HG02623 (cell line): ENCODE data around the gene PRKCQ.

Experiments used
- ATAC-seq: cut with Tn5 transposase; IDR thresholded peaks from one replicate; pipeline ENCODE4 v1.9.1; 2021; ENCODE audit warnings: moderate library complexity; ENCODE audit not compliant: unreplicated experiment

Gene PRKCQ

GRCh38 chr10:6570893-6571292 lies 9.2 kb downstream of the PRKCQ start:
- ATAC-seq: no peak

GRCh38 chr10:6569259-6569658 lies 10.8 kb downstream of the PRKCQ start:
- no peak for ATAC-seq

- ATAC-seq: no peak
Measured at GRCh38 chr10:6567884-6568283, 12.2 kb downstream of the PRKCQ start.

- no peak for ATAC-seq
Measured at GRCh38 chr10:6567203-6567703, 12.8 kb downstream of the PRKCQ start.

GRCh38 chr10:6565588-6565987 lies 14.5 kb downstream of the PRKCQ start:
- no peak for ATAC-seq

GRCh38 chr10:6564367-6564766 lies 15.7 kb downstream of the PRKCQ start:
- no peak for ATAC-seq

GRCh38 chr10:6563731-6564130 lies 16.3 kb downstream of the PRKCQ start:
- no peak for ATAC-seq

- ATAC-seq: no peak
Measured at GRCh38 chr10:6563075-6563474, 17.0 kb downstream of the PRKCQ start.

GRCh38 chr10:6562221-6562620 lies 17.9 kb downstream of the PRKCQ start:
- no peak for ATAC-seq

GRCh38 chr10:6561552-6561951 lies 18.5 kb downstream of the PRKCQ start:
- ATAC-seq: no peak

- no peak for ATAC-seq
Measured at GRCh38 chr10:6558759-6559461, 21.2 kb downstream of the PRKCQ start.

GRCh38 chr10:6558272-6558671 lies 21.8 kb downstream of the PRKCQ start:
- no peak for ATAC-seq

GRCh38 chr10:6553937-6554336 lies 26.1 kb downstream of the PRKCQ start:
- no peak for ATAC-seq

- no peak for ATAC-seq
Measured at GRCh38 chr10:6543431-6544005, 36.6 kb downstream of the PRKCQ start.

- no peak for ATAC-seq
Measured at GRCh38 chr10:6542999-6543430, 37.1 kb downstream of the PRKCQ start.

GRCh38 chr10:6539833-6540232 lies 40.2 kb downstream of the PRKCQ start:
- no peak for ATAC-seq

- no peak for ATAC-seq
Measured at GRCh38 chr10:6537770-6538169, 42.3 kb downstream of the PRKCQ start.

GRCh38 chr10:6536102-6536501 lies 44.0 kb downstream of the PRKCQ start:
- ATAC-seq: no peak

GRCh38 chr10:6535156-6535764 lies 44.8 kb downstream of the PRKCQ start:
- ATAC-seq: no peak

GRCh38 chr10:6532321-6532720 lies 47.8 kb downstream of the PRKCQ start:
- ATAC-seq: no peak

- ATAC-seq: no peak
Measured at GRCh38 chr10:6530966-6531365, 49.1 kb downstream of the PRKCQ start.

GRCh38 chr10:6530211-6530840 lies 49.8 kb downstream of the PRKCQ start:
- ATAC-seq: no peak
